Measurements from ENCODE around the gene MAFB. TPM values are rescaled to one million over a fixed set of nuclear protein-coding genes. Genes with fewer than 3 reads are reported as not detected.

The MAFB gene
- polyA plus RNA-seq, 3 donors: 113 to 161 (median 134) TPM

GRCh38 chr20:40695214-40695613, 6.2 kb upstream of the MAFB start:
- peak overlapping the region in 1 of 2 donors; percentile 86 for H3K4me3 Mint-ChIP-seq
- TF ChIP-seq CTCF (IDR thresholded peaks at IDR 0.05): no peak
- H3K27me3 ChIP-seq (ENCODE audit: control insufficient read depth in 2 of 2, insufficient read depth in 2 of 2, low read length in 2 of 2): peaks cover 80 to 96% of the 10 kb centered on the region in 2 donors
- H3K9ac ChIP-seq (ENCODE audit: insufficient read depth, low read length, poor library complexity, severe bottlenecking): no peak overlapping the region
- no peak overlapping the region for H3K27ac Mint-ChIP-seq
- intact Hi-C loops (cut with micrococcal nuclease): loop anchor here (10.0 kb wide), 1 partner anchor 810 kb away; no protein-coding TSS in a partner anchor
- DNase-seq: no peak
- H3K36me3 ChIP-seq (replicated peaks in 1 of 2; ENCODE audit: control insufficient read depth in 1 of 2, insufficient read depth in 2 of 2, low read length in 2 of 2): no peaks in the 10 kb centered on the region
- peaks cover 10 to 15% of the 10 kb centered on the region in 2 donors for H3K36me3 Mint-ChIP-seq
- H2AFZ ChIP-seq (ENCODE audit: insufficient read depth, low read depth, low read length, poor library complexity, severe bottlenecking): no peak overlapping the region
- H3K4me1 Mint-ChIP-seq: peaks cover 45% of the 10 kb centered on the region
- no peak overlapping the region for H3K4me2 ChIP-seq (replicated peaks; ENCODE audit: extremely low read depth, low read length, poor library complexity, severe bottlenecking)
- H3K9me3 ChIP-seq (replicated peaks in 1 of 2; ENCODE audit: control insufficient read depth in 1 of 2, insufficient read depth in 1 of 2, low read length in 2 of 2): peaks cover 7 to 29% of the 10 kb centered on the region in 2 donors
- peaks cover 22 to 38% of the 10 kb centered on the region in 2 donors for H3K4me1 ChIP-seq (ENCODE audit: control insufficient read depth in 1 of 2, insufficient read depth in 2 of 2, low read length in 2 of 2)
- peaks cover 0 to 26% (median 23%) of the 10 kb centered on the region in 7 donors for H3K9me3 Mint-ChIP-seq
- H3K27ac ChIP-seq (ENCODE audit: low read depth in 1 of 2, low read length in 2 of 2): no peak overlapping the region
- H4K20me1 ChIP-seq (ENCODE audit: insufficient read depth, low read length): peaks cover 8% of the 10 kb centered on the region
- no peaks in the 10 kb centered on the region for H3K79me2 ChIP-seq (ENCODE audit: insufficient read depth, low read length)
- no peak overlapping the region for H3K4me3 ChIP-seq (replicated peaks in 1 of 3; ENCODE audit: low read depth in 2 of 3, low read length in 3 of 3)
- H3K27me3 Mint-ChIP-seq (ENCODE audit: low read depth in 3 of 3): peaks cover 84 to 92% (median 85%) of the 10 kb centered on the region in 3 donors

GRCh38 chr20:40694246-40694645, 5.2 kb upstream of the MAFB start:
- intact Hi-C loops (cut with micrococcal nuclease): loop anchor here (5.0 to 10.0 kb wide), 2 partner anchors 532 to 809 kb away; no protein-coding TSS in a partner anchor
- H3K27me3 Mint-ChIP-seq (ENCODE audit: low read depth in 3 of 3): peaks cover 83 to 89% (median 85%) of the 10 kb centered on the region in 3 donors

More at GRCh38 chr20:40694246-40694645, 5.2 kb upstream of the MAFB start:
- peaks cover 0 to 26% (median 23%) of the 10 kb centered on the region in 7 donors for H3K9me3 Mint-ChIP-seq
- Histone ChIP-seq H3K9ac (ENCODE audit: insufficient read depth, low read length, poor library complexity, severe bottlenecking) (no peak overlapping the region), H3K27ac (ENCODE audit: low read depth in 1 of 2, low read length in 2 of 2) (no peak overlapping the region), H3K4me2 (replicated peaks; ENCODE audit: extremely low read depth, low read length, poor library complexity, severe bottlenecking) (no peak overlapping the region), H3K27me3 (ENCODE audit: control insufficient read depth in 2 of 2, insufficient read depth in 2 of 2, low read length in 2 of 2) (peaks cover 75 to 92% of the 10 kb centered on the region in 2 donors), H3K9me3 (replicated peaks in 1 of 2; ENCODE audit: control insufficient read depth in 1 of 2, insufficient read depth in 1 of 2, low read length in 2 of 2) (peaks cover 7 to 29% of the 10 kb centered on the region in 2 donors), H3K4me3 (replicated peaks in 1 of 3; ENCODE audit: low read depth in 2 of 3, low read length in 3 of 3) (no peak overlapping the region), H3K4me1 (ENCODE audit: control insufficient read depth in 1 of 2, insufficient read depth in 2 of 2, low read length in 2 of 2) (peaks cover 31 to 47% of the 10 kb centered on the region in 2 donors), H3K36me3 (replicated peaks in 1 of 2; ENCODE audit: control insufficient read depth in 1 of 2, insufficient read depth in 2 of 2, low read length in 2 of 2) (no peaks in the 10 kb centered on the region), H4K20me1 (ENCODE audit: insufficient read depth, low read length) (peaks cover 8% of the 10 kb centered on the region), H3K79me2 (ENCODE audit: insufficient read depth, low read length) (no peaks in the 10 kb centered on the region), H2AFZ (ENCODE audit: insufficient read depth, low read depth, low read length, poor library complexity, severe bottlenecking) (no peak overlapping the region)
- H3K4me1 Mint-ChIP-seq: peaks cover 47% of the 10 kb centered on the region
- no peak for TF ChIP-seq CTCF (IDR thresholded peaks at IDR 0.05)
- H3K36me3 Mint-ChIP-seq: peaks cover 10 to 15% of the 10 kb centered on the region in 2 donors
- peak overlapping the region in 1 of 2 donors; percentile 86 for H3K4me3 Mint-ChIP-seq
- WGBS (ENCODE audit: insufficient coverage): 90% methylated on average over 3 of the region's 3 CpGs
- DNase-seq: no peak
- no peak overlapping the region for H3K27ac Mint-ChIP-seq

Data from CD14-positive monocyte (primary cell).